GM23338 (cell line): ENCODE results near the gene SIPA1. TPM values are rescaled to one million over a fixed set of nuclear protein-coding genes. Genes with fewer than 3 reads are reported as not detected.

ENCODE experiments used
- ATAC-seq: fragments of 200-7000 bp; cut with Tn5 transposase; 3 replicates; pipeline ENCODE4 v1.9.1; 2020
- DNase-seq: peaks from one replicate; pipeline ENCODE4 v3.0.0-alpha.2; 2015; ENCODE audit warnings: low spot score
- H2AFZ ChIP-seq: fragments of 200-600 bp; sonication (generic); 2 replicates; pipeline ENCODE4 v1.8.0; 2016; ENCODE audit warnings: antibody characterized with exemption, mild to moderate bottlenecking, moderate library complexity
- H3F3A ChIP-seq: fragments of 200-600 bp; sonication (generic); replicated peaks from 2 replicates; pipeline ENCODE4 v1.8.0; 2017; ENCODE audit warnings: antibody characterized with exemption, mixed run types, low read depth
- H3K27ac ChIP-seq: fragments of 200-600 bp; sonication (generic); 2 replicates; pipeline ENCODE4 v1.6.1; 2016; ENCODE audit warnings: low read depth
- H3K27me3 ChIP-seq: fragments of 200-600 bp; sonication (generic); 2 replicates; pipeline ENCODE4 v1.8.0; 2016; ENCODE audit warnings: mild to moderate bottlenecking, mixed run types, moderate library complexity; ENCODE audit not compliant: insufficient read depth
- H3K36me3 ChIP-seq: fragments of 200-600 bp; sonication (generic); 2 replicates; pipeline ENCODE4 v1.8.0; 2016; ENCODE audit warnings: mild to moderate bottlenecking; ENCODE audit not compliant: insufficient read depth
- H3K4me1 ChIP-seq: fragments of 200-600 bp; sonication (generic); 2 replicates; pipeline ENCODE4 v1.8.0; 2016; ENCODE audit warnings: mild to moderate bottlenecking, moderate library complexity; ENCODE audit not compliant: insufficient read depth
- H3K4me2 ChIP-seq: fragments of 200-600 bp; sonication (generic); 2 replicates; pipeline ENCODE4 v1.7.1; 2017; ENCODE audit warnings: mixed run types
- H3K4me3 ChIP-seq: fragments of 200-600 bp; sonication (generic); 2 replicates; pipeline ENCODE4 v1.6.1; 2016; ENCODE audit warnings: mixed run types
- H3K79me2 ChIP-seq: fragments of 200-600 bp; sonication (generic); replicated peaks from 2 replicates; pipeline ENCODE4 v1.8.0; 2017; ENCODE audit warnings: mild to moderate bottlenecking; ENCODE audit not compliant: insufficient read depth
- H3K9me2 ChIP-seq: fragments of 200-600 bp; sonication (generic); 2 replicates; pipeline ENCODE4 v1.8.0; 2017; ENCODE audit not compliant: insufficient read depth
- H4K20me1 ChIP-seq: fragments of 200-600 bp; sonication (generic); replicated peaks from 2 replicates; pipeline ENCODE4 v1.8.0; 2017; ENCODE audit warnings: mild to moderate bottlenecking; ENCODE audit not compliant: insufficient read depth
- H3K27ac Mint-ChIP-seq: 2 replicates; pipeline ENCODE4 v1.8.0; 2020; ENCODE audit warnings: inconsistent platforms, mild to moderate bottlenecking, moderate library complexity, mixed read lengths
- H3K27me3 Mint-ChIP-seq: 3 replicates; pipeline ENCODE4 v1.8.0; 2022; ENCODE audit warnings: low read depth, mild to moderate bottlenecking, moderate library complexity, mixed read lengths, inconsistent platforms; ENCODE audit not compliant: insufficient read depth, poor library complexity
- H3K36me3 Mint-ChIP-seq: 3 replicates; pipeline ENCODE4 v1.8.0; 2021; ENCODE audit warnings: low read depth, mild to moderate bottlenecking, inconsistent platforms, moderate library complexity, mixed read lengths
- H3K4me1 Mint-ChIP-seq: 3 replicates; pipeline ENCODE4 v1.8.0; 2020; ENCODE audit warnings: mild to moderate bottlenecking, inconsistent platforms, mixed read lengths
- H3K4me3 Mint-ChIP-seq: 3 replicates; pipeline ENCODE4 v1.8.0; 2021; ENCODE audit warnings: moderate library complexity, mild to moderate bottlenecking, inconsistent platforms, mixed read lengths
- H3K9me3 Mint-ChIP-seq: 3 replicates; pipeline ENCODE4 v1.8.0; 2020; ENCODE audit warnings: moderate library complexity, mild to moderate bottlenecking, inconsistent platforms, mixed read lengths
- CREB1 ChIP-seq: fragments of 250-450 bp; sonication (Bioruptor Pico); IDR thresholded peaks from 2 replicates; pipeline ENCODE4 v1.5.0; 2020; ENCODE audit warnings: low read depth, mild to moderate bottlenecking, moderate library complexity
- EZH2 ChIP-seq: fragments of 200-600 bp; sonication (generic); IDR thresholded peaks from one replicate; pipeline ENCODE4 v1.8.0; 2017; ENCODE audit warnings: antibody characterized with exemption, mild to moderate bottlenecking, low read depth; ENCODE audit not compliant: unreplicated experiment
- EZH2phosphoT487 ChIP-seq: fragments of 200-600 bp; sonication (generic); IDR thresholded peaks from one replicate; pipeline ENCODE4 v1.8.1; 2018; ENCODE audit warnings: antibody characterized with exemption; ENCODE audit not compliant: unreplicated experiment
- JUNB ChIP-seq: IDR thresholded peaks from one replicate; pipeline ENCODE4 v1.6.1; 2016; ENCODE audit warnings: antibody characterized with exemption; ENCODE audit not compliant: unreplicated experiment
- NANOG ChIP-seq: IDR thresholded peaks from 2 replicates; pipeline ENCODE4 v1.6.1; 2016; ENCODE audit warnings: antibody characterized with exemption, borderline replicate concordance
- POLR2AphosphoS5 ChIP-seq: IDR thresholded peaks from 2 replicates; pipeline ENCODE4 v1.6.1; 2016; ENCODE audit warnings: antibody characterized with exemption, low read depth
- STAT1 ChIP-seq: IDR thresholded peaks from one replicate; pipeline ENCODE4 v1.6.1; 2016; ENCODE audit warnings: antibody characterized with exemption; ENCODE audit not compliant: unreplicated experiment
- ZNF114 ChIP-seq: fragments of 250-450 bp; sonication (Bioruptor Pico); IDR thresholded peaks from 2 replicates; pipeline ENCODE4 v1.5.0; 2020; ENCODE audit warnings: mild to moderate bottlenecking, moderate library complexity
- ZNF331 ChIP-seq: fragments of 250-450 bp; sonication (Bioruptor Pico); IDR thresholded peaks from 2 replicates; pipeline ENCODE4 v1.5.0; 2020; ENCODE audit warnings: low read depth, mild to moderate bottlenecking, moderate library complexity
- polyA plus RNA-seq: library from polyadenylated mRNA; unstranded; fragments of >200 nt; fragmentation: Nextera tagmentation; extraction: Ambion mirVana; gene quantifications from 2 replicates; pipeline ENCODE4 v1.2.1, GENCODE V29; 2016
- total RNA-seq: library from RNA; depleted of rRNA; stranded (reverse); fragments of >200 nt; shearing (Covaris generic); gene quantifications from 2 replicates; pipeline ENCODE4 v1.2.3, GENCODE V29; 2014
- TF ChIP-seq, protein P1 (sequence below), 2 experiments: fragments of 200-600 bp in 1 of 2; sonication (generic) in 1 of 2; conservative IDR thresholded peaks; 2 replicates each; pipeline versions ENCODE4 v1.5.1 to v1.6.1; 2016 to 2017; ENCODE audit warnings: antibody characterized with exemption in 2 of 2, low read depth in 2 of 2, mild to moderate bottlenecking in 2 of 2, moderate library complexity in 1 of 2
- TF ChIP-seq, protein P2 (sequence below): IDR thresholded peaks from one replicate; pipeline ENCODE4 v1.6.1; 2018; ENCODE audit warnings: antibody characterized with exemption; ENCODE audit not compliant: unreplicated experiment
- TF ChIP-seq, protein P3 (sequence below): IDR thresholded peaks from 2 replicates; pipeline ENCODE4 v1.6.1; 2016; ENCODE audit warnings: antibody characterized with exemption
- TF ChIP-seq, protein P4 (sequence below): fragments of 250-450 bp; sonication (Bioruptor Pico); IDR thresholded peaks from 2 replicates; pipeline ENCODE4 v1.5.0; 2020; ENCODE audit warnings: mild to moderate bottlenecking, moderate library complexity

SIPA1 gene
- total and polyA plus RNA-seq, 2 experiments from 2014 or later = 50.1 to 54.6 TPM

DNA sequence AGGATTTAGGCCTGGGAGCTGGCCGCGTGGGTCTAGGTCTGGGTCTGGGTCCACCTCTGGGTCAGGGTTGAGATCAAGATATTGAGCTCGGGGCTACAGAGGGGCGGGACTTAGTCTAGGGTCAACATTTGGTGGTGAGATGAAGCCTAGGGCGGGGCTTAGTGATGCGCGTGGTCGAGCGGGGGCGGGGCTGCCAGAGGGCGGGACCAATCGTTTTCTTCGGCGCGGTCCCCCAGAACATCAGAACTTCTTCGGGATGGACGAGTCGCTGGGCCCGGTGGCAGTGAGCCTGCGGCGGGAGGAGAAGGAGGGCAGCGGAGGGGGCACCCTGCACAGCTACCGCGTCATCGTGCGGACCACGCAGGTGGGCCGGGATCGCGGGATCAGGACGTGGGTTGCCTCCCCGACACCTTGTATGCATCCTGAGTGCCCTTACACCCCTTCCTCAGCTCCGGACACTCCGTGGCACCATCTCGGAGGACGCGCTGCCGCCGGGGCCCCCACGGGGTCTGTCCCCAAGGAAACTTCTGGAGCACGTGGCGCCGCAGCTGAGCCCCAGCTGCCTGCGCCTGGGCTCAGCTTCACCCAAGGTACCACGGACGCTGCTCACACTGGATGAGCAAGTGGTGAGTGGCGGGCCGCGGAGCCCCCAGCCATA is 4.2 kb downstream of the SIPA1 start:
- Mint-ChIP-seq H3K4me3 (peak overlapping the region; percentile 80), H3K36me3 (peaks cover 5% of the 10 kb centered on the region; the same call in 2 of the 3 replicates), H3K27ac (peak overlapping the region; percentile 92), H3K27me3 (peaks cover 30% of the 10 kb centered on the region), H3K9me3 (no peaks in the 10 kb centered on the region), H3K4me1 (peaks cover 44% of the 10 kb centered on the region)
- H3K27ac ChIP-seq = peak overlapping the region; percentile 72; the same call in 1 of the 2 replicates
- TF ChIP-seq EZH2phosphoT487 (no peak), EZH2 (no peak), NANOG (no peak), JUNB (no peak), POLR2AphosphoS5 (peak; percentile 86), ZNF114 (no peak), CREB1 (CRISPR knock-in tag) (no peak), STAT1 (no peak), ZNF331 (no peak)
- TF ChIP-seq, protein P1, sequence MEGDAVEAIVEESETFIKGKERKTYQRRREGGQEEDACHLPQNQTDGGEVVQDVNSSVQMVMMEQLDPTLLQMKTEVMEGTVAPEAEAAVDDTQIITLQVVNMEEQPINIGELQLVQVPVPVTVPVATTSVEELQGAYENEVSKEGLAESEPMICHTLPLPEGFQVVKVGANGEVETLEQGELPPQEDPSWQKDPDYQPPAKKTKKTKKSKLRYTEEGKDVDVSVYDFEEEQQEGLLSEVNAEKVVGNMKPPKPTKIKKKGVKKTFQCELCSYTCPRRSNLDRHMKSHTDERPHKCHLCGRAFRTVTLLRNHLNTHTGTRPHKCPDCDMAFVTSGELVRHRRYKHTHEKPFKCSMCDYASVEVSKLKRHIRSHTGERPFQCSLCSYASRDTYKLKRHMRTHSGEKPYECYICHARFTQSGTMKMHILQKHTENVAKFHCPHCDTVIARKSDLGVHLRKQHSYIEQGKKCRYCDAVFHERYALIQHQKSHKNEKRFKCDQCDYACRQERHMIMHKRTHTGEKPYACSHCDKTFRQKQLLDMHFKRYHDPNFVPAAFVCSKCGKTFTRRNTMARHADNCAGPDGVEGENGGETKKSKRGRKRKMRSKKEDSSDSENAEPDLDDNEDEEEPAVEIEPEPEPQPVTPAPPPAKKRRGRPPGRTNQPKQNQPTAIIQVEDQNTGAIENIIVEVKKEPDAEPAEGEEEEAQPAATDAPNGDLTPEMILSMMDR (conservative IDR thresholded peaks at IDR 0.05; ENCODE audit: low read depth in 2 of 2) = no peak
- TF ChIP-seq, protein P2, sequence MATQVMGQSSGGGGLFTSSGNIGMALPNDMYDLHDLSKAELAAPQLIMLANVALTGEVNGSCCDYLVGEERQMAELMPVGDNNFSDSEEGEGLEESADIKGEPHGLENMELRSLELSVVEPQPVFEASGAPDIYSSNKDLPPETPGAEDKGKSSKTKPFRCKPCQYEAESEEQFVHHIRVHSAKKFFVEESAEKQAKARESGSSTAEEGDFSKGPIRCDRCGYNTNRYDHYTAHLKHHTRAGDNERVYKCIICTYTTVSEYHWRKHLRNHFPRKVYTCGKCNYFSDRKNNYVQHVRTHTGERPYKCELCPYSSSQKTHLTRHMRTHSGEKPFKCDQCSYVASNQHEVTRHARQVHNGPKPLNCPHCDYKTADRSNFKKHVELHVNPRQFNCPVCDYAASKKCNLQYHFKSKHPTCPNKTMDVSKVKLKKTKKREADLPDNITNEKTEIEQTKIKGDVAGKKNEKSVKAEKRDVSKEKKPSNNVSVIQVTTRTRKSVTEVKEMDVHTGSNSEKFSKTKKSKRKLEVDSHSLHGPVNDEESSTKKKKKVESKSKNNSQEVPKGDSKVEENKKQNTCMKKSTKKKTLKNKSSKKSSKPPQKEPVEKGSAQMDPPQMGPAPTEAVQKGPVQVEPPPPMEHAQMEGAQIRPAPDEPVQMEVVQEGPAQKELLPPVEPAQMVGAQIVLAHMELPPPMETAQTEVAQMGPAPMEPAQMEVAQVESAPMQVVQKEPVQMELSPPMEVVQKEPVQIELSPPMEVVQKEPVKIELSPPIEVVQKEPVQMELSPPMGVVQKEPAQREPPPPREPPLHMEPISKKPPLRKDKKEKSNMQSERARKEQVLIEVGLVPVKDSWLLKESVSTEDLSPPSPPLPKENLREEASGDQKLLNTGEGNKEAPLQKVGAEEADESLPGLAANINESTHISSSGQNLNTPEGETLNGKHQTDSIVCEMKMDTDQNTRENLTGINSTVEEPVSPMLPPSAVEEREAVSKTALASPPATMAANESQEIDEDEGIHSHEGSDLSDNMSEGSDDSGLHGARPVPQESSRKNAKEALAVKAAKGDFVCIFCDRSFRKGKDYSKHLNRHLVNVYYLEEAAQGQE = peak; percentile 16
- TF ChIP-seq, protein P3, sequence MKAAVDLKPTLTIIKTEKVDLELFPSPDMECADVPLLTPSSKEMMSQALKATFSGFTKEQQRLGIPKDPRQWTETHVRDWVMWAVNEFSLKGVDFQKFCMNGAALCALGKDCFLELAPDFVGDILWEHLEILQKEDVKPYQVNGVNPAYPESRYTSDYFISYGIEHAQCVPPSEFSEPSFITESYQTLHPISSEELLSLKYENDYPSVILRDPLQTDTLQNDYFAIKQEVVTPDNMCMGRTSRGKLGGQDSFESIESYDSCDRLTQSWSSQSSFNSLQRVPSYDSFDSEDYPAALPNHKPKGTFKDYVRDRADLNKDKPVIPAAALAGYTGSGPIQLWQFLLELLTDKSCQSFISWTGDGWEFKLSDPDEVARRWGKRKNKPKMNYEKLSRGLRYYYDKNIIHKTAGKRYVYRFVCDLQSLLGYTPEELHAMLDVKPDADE = 0 out of 2 replicates have a peak, but pooled peaks have one; percentile 10
- TF ChIP-seq, protein P4, sequence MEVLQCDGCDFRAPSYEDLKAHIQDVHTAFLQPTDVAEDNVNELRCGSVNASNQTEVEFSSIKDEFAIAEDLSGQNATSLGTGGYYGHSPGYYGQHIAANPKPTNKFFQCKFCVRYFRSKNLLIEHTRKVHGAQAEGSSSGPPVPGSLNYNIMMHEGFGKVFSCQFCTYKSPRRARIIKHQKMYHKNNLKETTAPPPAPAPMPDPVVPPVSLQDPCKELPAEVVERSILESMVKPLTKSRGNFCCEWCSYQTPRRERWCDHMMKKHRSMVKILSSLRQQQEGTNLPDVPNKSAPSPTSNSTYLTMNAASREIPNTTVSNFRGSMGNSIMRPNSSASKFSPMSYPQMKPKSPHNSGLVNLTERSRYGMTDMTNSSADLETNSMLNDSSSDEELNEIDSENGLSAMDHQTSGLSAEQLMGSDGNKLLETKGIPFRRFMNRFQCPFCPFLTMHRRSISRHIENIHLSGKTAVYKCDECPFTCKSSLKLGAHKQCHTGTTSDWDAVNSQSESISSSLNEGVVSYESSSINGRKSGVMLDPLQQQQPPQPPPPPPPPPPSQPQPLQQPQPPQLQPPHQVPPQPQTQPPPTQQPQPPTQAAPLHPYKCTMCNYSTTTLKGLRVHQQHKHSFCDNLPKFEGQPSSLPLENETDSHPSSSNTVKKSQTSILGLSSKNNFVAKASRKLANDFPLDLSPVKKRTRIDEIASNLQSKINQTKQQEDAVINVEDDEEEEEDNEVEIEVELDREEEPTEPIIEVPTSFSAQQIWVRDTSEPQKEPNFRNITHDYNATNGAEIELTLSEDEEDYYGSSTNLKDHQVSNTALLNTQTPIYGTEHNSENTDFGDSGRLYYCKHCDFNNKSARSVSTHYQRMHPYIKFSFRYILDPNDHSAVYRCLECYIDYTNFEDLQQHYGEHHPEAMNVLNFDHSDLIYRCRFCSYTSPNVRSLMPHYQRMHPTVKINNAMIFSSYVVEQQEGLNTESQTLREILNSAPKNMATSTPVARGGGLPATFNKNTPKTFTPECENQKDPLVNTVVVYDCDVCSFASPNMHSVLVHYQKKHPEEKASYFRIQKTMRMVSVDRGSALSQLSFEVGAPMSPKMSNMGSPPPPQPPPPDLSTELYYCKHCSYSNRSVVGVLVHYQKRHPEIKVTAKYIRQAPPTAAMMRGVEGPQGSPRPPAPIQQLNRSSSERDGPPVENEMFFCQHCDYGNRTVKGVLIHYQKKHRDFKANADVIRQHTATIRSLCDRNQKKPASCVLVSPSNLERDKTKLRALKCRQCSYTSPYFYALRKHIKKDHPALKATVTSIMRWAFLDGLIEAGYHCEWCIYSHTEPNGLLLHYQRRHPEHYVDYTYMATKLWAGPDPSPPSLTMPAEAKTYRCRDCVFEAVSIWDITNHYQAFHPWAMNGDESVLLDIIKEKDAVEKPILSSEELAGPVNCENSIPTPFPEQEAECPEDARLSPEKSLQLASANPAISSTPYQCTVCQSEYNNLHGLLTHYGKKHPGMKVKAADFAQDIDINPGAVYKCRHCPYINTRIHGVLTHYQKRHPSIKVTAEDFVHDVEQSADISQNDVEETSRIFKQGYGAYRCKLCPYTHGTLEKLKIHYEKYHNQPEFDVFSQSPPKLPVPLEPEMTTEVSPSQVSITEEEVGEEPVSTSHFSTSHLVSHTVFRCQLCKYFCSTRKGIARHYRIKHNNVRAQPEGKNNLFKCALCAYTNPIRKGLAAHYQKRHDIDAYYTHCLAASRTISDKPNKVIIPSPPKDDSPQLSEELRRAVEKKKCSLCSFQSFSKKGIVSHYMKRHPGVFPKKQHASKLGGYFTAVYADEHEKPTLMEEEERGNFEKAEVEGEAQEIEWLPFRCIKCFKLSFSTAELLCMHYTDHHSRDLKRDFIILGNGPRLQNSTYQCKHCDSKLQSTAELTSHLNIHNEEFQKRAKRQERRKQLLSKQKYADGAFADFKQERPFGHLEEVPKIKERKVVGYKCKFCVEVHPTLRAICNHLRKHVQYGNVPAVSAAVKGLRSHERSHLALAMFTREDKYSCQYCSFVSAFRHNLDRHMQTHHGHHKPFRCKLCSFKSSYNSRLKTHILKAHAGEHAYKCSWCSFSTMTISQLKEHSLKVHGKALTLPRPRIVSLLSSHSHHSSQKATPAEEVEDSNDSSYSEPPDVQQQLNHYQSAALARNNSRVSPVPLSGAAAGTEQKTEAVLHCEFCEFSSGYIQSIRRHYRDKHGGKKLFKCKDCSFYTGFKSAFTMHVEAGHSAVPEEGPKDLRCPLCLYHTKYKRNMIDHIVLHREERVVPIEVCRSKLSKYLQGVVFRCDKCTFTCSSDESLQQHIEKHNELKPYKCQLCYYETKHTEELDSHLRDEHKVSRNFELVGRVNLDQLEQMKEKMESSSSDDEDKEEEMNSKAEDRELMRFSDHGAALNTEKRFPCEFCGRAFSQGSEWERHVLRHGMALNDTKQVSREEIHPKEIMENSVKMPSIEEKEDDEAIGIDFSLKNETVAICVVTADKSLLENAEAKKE = no peak
- peaks cover 38% of the 10 kb centered on the region for H3K4me1 ChIP-seq
- H3K79me2 ChIP-seq = no peaks in the 10 kb centered on the region; the same call in 1 of the 2 replicates
- peak; percentile 27 for ATAC-seq
- peak overlapping the region; percentile 87 for H3K4me3 ChIP-seq
- H3K9me2 ChIP-seq = no peaks in the 10 kb centered on the region
- H2AFZ ChIP-seq = peak overlapping the region; percentile 61; the same call in 1 of the 2 replicates
- H3K27me3 ChIP-seq = no peaks in the 10 kb centered on the region
- peaks cover 26% of the 10 kb centered on the region for H3F3A ChIP-seq
- no peaks in the 10 kb centered on the region for H4K20me1 ChIP-seq
- H3K36me3 ChIP-seq = 0 out of 2 replicates have a peak, but pooled peaks cover 2% of the 10 kb centered on the region
- peak; percentile 95 for DNase-seq
- peak overlapping the region; percentile 94 for H3K4me2 ChIP-seq
